GM12875 (cell line): ENCODE measurements around the gene ARFGAP2.

Experiments
- H3K4me3 ChIP-seq: one replicate; pipeline ENCODE4 v1.5.1; 2011; ENCODE audit warnings: low read depth, low read length, control low read depth
- TF ChIP-seq, protein P1 (sequence below): IDR thresholded peaks from 2 replicates; pipeline ENCODE4 v1.5.1; 2011; ENCODE audit warnings: low read depth, mild to moderate bottlenecking, control low read depth, inconsistent platforms, low read length, moderate library complexity, borderline replicate concordance; ENCODE audit not compliant: insufficient read depth

ARFGAP2 gene

DNA sequence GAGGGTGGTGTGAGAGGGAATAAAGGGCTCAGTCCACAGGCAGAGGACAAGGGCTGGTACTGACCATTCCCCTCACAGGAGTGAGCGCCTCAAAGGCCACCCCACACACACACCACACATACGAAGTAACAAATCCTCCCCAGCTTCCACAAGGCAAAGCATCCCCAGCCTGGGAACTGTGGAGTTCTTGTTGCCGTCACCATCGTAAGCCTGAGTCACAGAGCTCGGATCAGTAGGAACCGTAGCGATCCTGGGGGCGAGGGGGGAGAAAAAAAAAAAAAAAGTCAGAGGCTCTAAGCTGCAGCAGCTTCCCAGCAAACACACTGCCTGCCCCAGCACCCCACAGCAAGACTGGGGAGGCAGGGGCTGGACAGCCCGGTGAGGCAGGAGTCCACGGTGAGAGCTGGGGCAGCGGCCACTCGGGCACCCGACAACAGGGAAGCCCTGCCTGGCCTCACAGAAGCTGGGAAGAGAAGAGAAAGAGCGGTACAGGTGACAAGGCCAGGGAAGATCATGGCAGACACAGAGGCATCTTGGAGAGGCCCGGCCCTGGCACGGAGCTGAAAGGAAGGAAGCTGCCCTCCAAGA lies 11.3 kb downstream of the ARFGAP2 start:
- TF ChIP-seq, protein P1, sequence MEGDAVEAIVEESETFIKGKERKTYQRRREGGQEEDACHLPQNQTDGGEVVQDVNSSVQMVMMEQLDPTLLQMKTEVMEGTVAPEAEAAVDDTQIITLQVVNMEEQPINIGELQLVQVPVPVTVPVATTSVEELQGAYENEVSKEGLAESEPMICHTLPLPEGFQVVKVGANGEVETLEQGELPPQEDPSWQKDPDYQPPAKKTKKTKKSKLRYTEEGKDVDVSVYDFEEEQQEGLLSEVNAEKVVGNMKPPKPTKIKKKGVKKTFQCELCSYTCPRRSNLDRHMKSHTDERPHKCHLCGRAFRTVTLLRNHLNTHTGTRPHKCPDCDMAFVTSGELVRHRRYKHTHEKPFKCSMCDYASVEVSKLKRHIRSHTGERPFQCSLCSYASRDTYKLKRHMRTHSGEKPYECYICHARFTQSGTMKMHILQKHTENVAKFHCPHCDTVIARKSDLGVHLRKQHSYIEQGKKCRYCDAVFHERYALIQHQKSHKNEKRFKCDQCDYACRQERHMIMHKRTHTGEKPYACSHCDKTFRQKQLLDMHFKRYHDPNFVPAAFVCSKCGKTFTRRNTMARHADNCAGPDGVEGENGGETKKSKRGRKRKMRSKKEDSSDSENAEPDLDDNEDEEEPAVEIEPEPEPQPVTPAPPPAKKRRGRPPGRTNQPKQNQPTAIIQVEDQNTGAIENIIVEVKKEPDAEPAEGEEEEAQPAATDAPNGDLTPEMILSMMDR: no peak
- H3K4me3 ChIP-seq: no peak overlapping the region

DNA sequence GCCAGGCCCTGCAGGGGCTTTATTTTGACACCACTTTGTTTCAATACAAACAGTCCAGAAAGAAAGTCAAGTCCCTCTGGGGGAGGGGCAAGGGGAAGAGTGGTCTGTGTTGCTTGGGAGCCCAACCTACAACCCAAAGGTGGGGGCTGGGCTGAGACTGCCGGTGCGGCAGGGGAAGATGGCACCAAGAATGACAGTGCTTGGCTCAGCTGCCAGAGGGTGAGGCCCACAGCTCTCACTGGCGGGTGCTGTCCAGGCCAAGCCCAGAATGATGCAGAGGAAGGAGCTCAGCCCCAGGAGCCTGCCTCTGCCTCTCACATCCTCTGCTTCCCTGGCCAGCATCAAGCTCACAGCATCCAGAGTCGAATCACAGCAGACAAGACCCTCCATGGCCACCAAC lies 12.4 kb downstream of the ARFGAP2 start:
- no peak overlapping the region for H3K4me3 ChIP-seq
- TF ChIP-seq, protein P1: no peak

DNA sequence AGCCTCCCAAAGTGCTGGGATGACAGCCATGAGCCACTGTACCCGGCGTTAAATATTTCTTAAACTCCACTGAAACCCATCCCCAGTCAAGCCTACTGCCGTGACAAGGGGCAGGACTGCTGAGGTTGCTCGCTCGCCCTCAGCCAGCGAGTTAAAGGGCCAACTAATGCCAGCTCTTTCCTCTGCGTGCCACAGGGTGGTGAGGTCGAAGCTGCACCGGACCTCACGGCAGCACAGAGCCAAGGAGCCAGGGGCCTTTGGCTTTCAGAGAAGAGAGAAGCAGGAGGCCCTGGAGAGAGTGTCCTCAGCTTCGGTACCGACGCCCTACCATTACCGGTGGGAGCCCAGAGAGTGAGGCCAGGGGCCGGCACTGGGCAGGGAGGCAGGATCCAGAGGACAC lies 12.8 kb downstream of the ARFGAP2 start:
- TF ChIP-seq, protein P1: no peak
- H3K4me3 ChIP-seq: no peak overlapping the region

DNA sequence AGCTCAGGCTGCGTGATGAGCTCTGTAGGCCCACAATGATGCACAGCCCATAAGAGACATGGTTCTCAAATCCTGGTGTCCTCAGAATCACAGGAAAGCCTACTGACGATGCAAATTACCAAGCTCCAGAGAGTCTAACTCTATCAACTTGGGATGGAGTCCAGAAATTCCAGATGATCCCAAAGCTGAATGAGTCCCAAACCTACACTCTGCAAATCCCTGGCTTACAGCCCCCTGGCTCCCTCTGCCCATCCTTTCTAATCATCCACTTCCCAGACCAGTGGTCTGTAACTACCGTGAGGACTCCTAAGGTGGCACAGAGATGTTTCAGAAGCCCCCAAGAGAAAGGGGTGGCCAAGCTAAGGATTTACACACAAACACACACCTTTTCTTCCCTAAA lies 13.5 kb downstream of the ARFGAP2 start:
- TF ChIP-seq, protein P1: no peak
- H3K4me3 ChIP-seq: no peak overlapping the region

DNA sequence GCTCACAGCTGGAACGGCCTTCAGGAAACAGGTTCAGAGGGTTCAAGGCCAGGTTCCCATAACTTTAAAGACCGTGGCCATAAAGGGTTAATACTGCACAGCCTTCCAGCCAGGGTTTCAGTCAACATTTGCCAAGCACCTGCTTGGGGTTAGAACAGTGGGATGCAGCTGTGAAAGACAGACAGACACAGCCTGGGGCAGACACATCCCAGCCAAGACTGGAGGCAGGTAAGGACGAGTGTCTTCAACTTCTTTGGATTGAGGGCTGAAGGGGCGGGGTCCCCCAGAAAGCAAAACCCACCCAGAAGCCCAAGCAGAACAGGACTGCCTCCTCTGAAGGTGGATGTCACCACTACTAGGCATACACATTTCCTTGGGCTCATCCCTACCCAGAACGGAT lies 14.3 kb downstream of the ARFGAP2 start:
- TF ChIP-seq, protein P1: no peak
- no peak overlapping the region for H3K4me3 ChIP-seq

DNA sequence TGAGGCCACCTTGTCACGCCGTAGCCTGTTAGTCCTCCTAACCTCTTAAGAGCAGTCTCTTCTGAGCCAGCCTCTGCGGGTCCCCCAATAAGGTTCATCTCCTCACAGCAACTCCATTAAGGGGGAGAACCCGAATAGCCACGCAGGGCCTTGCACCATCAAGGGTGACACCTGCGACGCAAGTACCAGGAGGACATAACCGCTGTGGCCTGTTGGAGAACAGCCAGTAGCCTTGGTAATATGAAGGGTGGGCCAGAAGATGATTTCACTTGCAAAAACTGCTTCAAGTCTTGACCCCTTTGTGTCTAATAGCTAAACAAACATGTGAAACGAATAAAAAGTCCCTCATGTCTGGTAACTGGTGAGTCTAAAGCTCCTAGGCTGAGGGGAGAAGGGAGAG lies 14.8 kb downstream of the ARFGAP2 start:
- no peak overlapping the region for H3K4me3 ChIP-seq
- TF ChIP-seq, protein P1: no peak

DNA sequence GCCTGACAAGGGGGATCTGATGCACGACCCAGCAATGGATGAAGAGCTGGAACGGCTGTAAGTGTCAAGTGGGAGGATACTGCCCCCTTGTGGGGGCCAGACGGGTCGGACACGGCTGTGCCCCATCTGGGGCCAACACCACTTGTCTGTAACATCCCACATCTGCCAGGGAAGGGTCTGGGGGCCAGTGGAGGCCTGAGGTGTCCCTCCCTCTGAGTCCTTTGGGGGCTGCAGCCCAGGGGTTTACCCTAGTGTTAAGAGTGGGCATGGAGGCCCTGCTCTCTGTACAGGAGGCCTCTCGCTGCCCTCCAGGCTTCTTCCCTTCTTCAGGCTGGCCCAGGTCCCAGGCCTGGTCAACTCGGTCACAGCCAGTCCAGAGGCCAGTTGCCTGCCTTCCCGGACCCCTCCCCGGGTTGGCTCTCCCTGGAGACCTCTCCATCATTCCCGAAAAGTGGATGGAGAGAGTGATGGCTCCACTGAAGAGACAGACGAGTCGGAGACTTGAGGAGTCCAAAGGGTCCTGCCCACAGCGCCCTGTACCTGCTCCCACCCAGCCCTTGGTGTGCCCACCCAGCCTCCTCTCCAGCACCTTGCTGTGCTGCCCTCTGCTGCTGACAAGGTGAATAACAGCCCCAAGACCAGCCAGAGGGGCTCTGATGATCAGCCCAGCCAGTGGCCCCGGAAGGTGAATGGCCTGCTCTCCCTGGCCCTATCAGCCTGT lies 15.4 kb downstream of the ARFGAP2 start:
- TF ChIP-seq, protein P1: peak; percentile 85

More for the DNA sequence above, 15.4 kb downstream of the ARFGAP2 start:
- H3K4me3 ChIP-seq: no peak overlapping the region
